ENCODE results near the gene HOXA11. TPM values are rescaled to one million over a fixed set of nuclear protein-coding genes. Genes with fewer than 3 reads are reported as not detected.

HOXA11 gene
- total RNA-seq, 2 experiments from 2014 or later, result not detected

GRCh38 chr7:27164367-27165088 lies 20.5 kb downstream of the HOXA11 start:
- Mint-ChIP-seq H3K4me1 (peaks cover 19% of the 10 kb centered on the region), H3K9me3 (no peaks in the 10 kb centered on the region), H3K27ac (no peak overlapping the region), H3K4me3 (peak overlapping the region; percentile 24), H3K27me3 (peaks cover 82% of the 10 kb centered on the region), H3K36me3 (ENCODE audit: low read depth) (no peaks in the 10 kb centered on the region)
- ChIA-PET CTCF (no interaction called here), POLR2A (no interaction called here)
- no peak for DNase-seq

GRCh38 chr7:27164045-27164366 lies 21.0 kb downstream of the HOXA11 start:
- ChIA-PET POLR2A (no interaction called here), CTCF (no interaction called here)
- Mint-ChIP-seq H3K9me3 (no peaks in the 10 kb centered on the region), H3K4me1 (peaks cover 19% of the 10 kb centered on the region), H3K27ac (no peak overlapping the region), H3K27me3 (peaks cover 85% of the 10 kb centered on the region), H3K4me3 (no peak overlapping the region), H3K36me3 (ENCODE audit: low read depth) (no peaks in the 10 kb centered on the region)
- DNase-seq, result no peak

GRCh38 chr7:27163288-27164044 lies 21.6 kb downstream of the HOXA11 start:
- CTCF ChIA-PET, result interaction anchor here (0.6 to 1.6 kb wide), 5 partner anchors 13 to 311 kb away, joined by 3 to 7 read pairs (median 5); no protein-coding TSS in a partner anchor
- H3K27me3 Mint-ChIP-seq, result peaks cover 85% of the 10 kb centered on the region
- DNase-seq, result no peak
- POLR2A ChIA-PET, result interaction anchor here (1.2 kb wide), 1 partner anchor 31 kb away, joined by 3 read pairs; no protein-coding TSS in a partner anchor
- H3K4me3 Mint-ChIP-seq, result no peak overlapping the region
- no peaks in the 10 kb centered on the region for H3K36me3 Mint-ChIP-seq (ENCODE audit: low read depth)
- H3K9me3 Mint-ChIP-seq, result no peaks in the 10 kb centered on the region
- peaks cover 18% of the 10 kb centered on the region for H3K4me1 Mint-ChIP-seq
- H3K27ac Mint-ChIP-seq, result no peak overlapping the region

DNA sequence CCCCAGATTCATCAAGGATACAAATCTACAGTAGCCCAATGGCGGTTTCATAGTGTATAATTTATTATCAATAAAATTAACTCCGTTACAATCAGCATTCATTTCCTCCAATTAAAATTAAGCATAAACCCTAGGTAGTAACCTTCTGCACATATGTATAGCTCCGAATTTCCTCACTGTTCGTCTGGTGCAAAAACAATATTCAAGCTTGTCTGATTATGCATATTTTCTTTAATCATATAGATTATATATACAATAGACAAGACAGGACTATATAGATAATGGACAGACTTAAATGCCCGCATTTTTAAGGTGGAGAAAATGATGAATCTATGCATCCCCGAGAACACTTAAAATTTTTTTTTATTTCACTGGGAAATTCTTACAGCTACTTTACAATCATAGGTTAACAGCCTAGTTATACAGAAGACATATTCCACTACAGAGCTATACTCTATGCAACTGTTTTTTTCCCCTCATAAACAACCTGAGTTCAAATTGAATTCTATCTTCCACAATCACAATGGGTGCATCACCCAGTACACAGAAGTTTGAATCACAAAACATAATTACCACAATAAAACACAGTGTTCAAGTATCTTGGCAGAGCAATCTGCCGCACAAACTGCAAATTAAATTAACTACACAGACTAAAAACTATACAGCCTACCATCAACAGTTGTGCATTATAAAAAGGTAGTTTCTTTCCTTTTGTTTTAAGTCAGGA lies 22.3 kb downstream of the HOXA11 start:
- H3K27ac Mint-ChIP-seq, result no peak overlapping the region
- no peaks in the 10 kb centered on the region for H3K36me3 Mint-ChIP-seq (ENCODE audit: low read depth)
- DNase-seq, result no peak
- peaks cover 20% of the 10 kb centered on the region for H3K4me1 Mint-ChIP-seq
- CTCF ChIA-PET, result interaction anchor here (0.6 to 2.4 kb wide), 8 partner anchors 10 to 310 kb away, joined by 3 to 8 read pairs (median 4); no protein-coding TSS in a partner anchor
- peaks cover 85% of the 10 kb centered on the region for H3K27me3 Mint-ChIP-seq
- no peaks in the 10 kb centered on the region for H3K9me3 Mint-ChIP-seq
- H3K4me3 Mint-ChIP-seq, result no peak overlapping the region
- POLR2A ChIA-PET, result interaction anchor here (1.2 kb wide), 1 partner anchor 32 kb away, joined by 3 read pairs; no protein-coding TSS in a partner anchor

DNA sequence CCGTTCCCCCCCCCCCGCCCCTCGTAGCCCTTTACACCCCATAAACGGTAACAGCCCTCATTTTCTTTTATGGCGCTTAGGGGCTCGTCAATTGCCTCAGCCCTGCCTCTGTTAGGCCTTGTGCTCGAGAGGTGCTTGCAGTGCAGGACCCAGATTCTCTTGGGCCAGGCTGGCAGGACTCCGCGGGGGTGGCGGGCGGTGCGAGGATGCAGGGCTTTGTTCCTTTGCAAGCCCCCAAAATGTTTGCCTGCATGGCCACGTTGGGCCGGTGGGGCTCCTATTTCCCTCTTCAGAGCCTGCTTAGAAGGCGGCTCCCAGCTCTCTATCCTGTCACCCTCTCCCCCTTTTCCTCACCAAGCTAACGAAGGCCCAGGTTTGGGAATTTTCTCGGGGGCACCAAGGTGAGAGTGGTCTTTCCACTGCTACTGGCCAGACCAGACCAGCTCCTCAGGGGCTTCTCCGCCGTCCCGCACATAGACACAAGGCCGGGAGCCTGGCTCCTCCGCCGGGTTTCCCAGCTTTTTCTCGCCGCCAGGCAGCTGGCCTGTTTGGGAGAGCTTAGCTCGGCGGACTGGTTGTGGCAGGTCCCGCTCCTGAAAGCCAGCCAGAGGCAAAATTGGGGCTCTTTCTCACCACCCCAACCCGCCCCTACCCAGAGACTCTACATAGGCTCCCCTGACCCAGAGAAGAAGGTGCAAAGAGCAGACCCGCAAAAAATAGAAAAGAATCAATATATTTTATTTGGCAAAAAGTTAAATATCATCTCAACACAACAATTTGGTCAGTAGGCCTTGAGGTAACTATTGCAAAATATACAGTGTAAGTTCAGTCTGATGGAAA lies 23.1 kb downstream of the HOXA11 start:
- no peaks in the 10 kb centered on the region for H3K9me3 Mint-ChIP-seq
- no peaks in the 10 kb centered on the region for H3K36me3 Mint-ChIP-seq (ENCODE audit: low read depth)
- no peak overlapping the region for H3K27ac Mint-ChIP-seq
- no peak overlapping the region for H3K4me3 Mint-ChIP-seq
- no peak for DNase-seq
- CTCF ChIA-PET, result interaction anchor here (0.9 to 2.4 kb wide), 8 partner anchors 11 to 85 kb away, joined by 3 to 16 read pairs (median 5); no protein-coding TSS in a partner anchor
- H3K27me3 Mint-ChIP-seq, result peaks cover 85% of the 10 kb centered on the region
- peaks cover 19% of the 10 kb centered on the region for H3K4me1 Mint-ChIP-seq
- POLR2A ChIA-PET, result interaction anchor here (1.2 to 1.9 kb wide), 2 partner anchors 11 to 33 kb away, joined by 3 to 7 read pairs; no protein-coding TSS in a partner anchor

DNA sequence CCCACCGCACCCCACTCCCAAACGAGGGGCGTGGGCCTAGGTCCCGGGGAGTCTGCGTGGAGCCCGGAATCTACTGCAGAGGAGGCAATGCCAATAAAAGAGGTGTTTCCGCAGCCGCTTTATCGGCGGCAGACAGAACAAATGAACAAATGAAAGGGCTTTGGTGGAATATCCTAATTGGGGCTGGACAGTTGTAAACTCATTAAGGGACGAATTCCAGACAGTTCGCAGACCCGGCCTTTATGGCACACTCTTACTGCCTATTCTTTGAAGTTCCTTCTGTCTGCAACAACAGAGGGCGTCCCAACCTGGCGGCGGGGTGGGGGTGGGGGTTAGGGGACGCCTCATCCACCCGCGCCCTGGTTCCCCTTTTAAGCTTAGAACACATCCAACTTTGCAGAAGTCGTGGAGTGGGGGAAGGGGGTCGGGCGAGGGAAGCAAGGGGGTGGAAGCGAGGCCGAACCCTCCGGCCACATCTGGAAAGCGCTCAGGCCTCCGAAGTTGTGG lies 23.8 kb downstream of the HOXA11 start:
- CTCF ChIA-PET, result interaction anchor here (0.6 to 2.4 kb wide), 25 partner anchors 9 to 1299 kb away, joined by 3 to 16 read pairs (median 6); partner anchors contain the start of gene HOXA3
- Mint-ChIP-seq H3K4me3 (peak overlapping the region; percentile 53), H3K27ac (no peak overlapping the region), H3K4me1 (peaks cover 19% of the 10 kb centered on the region), H3K36me3 (ENCODE audit: low read depth) (no peaks in the 10 kb centered on the region), H3K27me3 (peaks cover 84% of the 10 kb centered on the region), H3K9me3 (no peaks in the 10 kb centered on the region)
- POLR2A ChIA-PET, result interaction anchor here (0.9 to 1.9 kb wide), 3 partner anchors 11 to 482 kb away, joined by 3 to 7 read pairs (median 3); no protein-coding TSS in a partner anchor
- DNase-seq, result no peak

DNA sequence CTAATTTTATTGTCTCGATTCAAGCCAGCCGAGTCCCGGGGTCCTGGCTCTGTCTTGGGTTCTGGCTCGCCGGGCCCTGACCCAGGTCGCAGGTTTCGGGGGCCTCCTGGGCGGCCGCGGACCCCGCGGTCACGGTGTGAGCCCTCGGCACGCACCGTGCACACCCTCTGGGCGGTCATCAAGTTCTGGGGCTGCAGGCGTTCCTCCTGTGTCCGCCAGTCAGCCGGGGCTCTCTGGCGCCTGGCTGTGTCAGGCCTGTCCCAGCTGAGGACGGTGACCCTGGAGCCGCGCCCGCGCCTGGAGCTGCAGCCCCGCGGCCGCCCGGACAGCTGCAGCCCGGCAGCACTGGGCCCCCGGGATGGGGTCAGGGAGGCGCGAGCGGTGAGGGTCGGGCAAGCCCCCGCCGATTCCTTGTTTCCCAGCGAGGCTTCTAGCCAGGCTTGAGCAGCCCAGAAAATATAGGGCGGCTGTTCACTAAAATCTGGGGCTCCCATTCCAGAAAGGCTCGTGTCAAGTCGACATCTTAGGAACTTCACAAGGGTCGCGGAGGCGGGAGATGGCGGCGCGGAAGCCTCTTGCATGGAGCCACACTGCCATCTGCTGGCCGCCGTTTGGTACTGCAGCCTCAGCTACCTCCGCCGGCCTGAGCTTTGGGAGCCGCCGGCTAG lies 24.4 kb downstream of the HOXA11 start:
- ChIA-PET CTCF (interaction anchor here (0.6 to 2.4 kb wide), 25 partner anchors 9 to 1298 kb away, joined by 3 to 16 read pairs (median 6); partner anchors contain the start of gene HOXA3), POLR2A (interaction anchor here (0.9 to 1.9 kb wide), 3 partner anchors 10 to 481 kb away, joined by 3 to 7 read pairs (median 3); no protein-coding TSS in a partner anchor)
- H3K4me3 Mint-ChIP-seq, result peak overlapping the region; percentile 53

DNA sequence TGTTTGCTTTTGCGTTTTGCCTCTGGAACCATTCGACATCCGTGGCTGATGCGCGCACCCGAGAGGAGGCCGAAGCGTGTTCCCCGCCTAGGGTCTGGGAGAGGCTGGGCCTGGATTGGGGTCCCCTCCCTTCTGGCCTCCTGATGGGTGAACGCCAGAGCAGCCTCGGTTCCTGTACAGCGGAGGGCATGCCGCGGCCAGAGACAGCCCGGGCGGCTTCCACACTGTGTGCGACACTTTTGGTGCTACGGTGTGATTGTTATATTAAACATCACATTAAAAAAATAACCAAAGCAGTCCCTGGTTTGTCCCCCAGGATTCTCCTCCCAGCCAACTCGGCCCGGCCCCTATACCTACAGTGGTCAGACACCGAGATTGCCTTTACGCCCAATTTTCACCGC lies 24.9 kb downstream of the HOXA11 start:
- H3K4me1 Mint-ChIP-seq, result peaks cover 20% of the 10 kb centered on the region
- CTCF ChIA-PET, result interaction anchor here (0.9 to 1.7 kb wide), 12 partner anchors 10 to 791 kb away, joined by 3 to 16 read pairs (median 7); no protein-coding TSS in a partner anchor
- no peak for DNase-seq
- peaks cover 3% of the 10 kb centered on the region for H3K36me3 Mint-ChIP-seq (ENCODE audit: low read depth)
- no peaks in the 10 kb centered on the region for H3K9me3 Mint-ChIP-seq
- peaks cover 86% of the 10 kb centered on the region for H3K27me3 Mint-ChIP-seq
- POLR2A ChIA-PET, result interaction anchor here (1.0 to 1.9 kb wide), 2 partner anchors 9 to 481 kb away, joined by 3 to 7 read pairs; no protein-coding TSS in a partner anchor
- no peak overlapping the region for H3K27ac Mint-ChIP-seq
- no peak overlapping the region for H3K4me3 Mint-ChIP-seq

More for the DNA sequence above, 24.4 kb downstream of the HOXA11 start:
- DNase-seq, result peak; percentile 79
- Mint-ChIP-seq H3K36me3 (ENCODE audit: low read depth) (no peaks in the 10 kb centered on the region), H3K27ac (no peak overlapping the region), H3K9me3 (no peaks in the 10 kb centered on the region), H3K4me1 (peaks cover 18% of the 10 kb centered on the region), H3K27me3 (peaks cover 84% of the 10 kb centered on the region)

- H3K4me1 Mint-ChIP-seq, result peaks cover 21% of the 10 kb centered on the region
- no peak overlapping the region for H3K27ac Mint-ChIP-seq
Observed at GRCh38 chr7:27159266-27160144, 25.5 kb downstream of the HOXA11 start.

DNA sequence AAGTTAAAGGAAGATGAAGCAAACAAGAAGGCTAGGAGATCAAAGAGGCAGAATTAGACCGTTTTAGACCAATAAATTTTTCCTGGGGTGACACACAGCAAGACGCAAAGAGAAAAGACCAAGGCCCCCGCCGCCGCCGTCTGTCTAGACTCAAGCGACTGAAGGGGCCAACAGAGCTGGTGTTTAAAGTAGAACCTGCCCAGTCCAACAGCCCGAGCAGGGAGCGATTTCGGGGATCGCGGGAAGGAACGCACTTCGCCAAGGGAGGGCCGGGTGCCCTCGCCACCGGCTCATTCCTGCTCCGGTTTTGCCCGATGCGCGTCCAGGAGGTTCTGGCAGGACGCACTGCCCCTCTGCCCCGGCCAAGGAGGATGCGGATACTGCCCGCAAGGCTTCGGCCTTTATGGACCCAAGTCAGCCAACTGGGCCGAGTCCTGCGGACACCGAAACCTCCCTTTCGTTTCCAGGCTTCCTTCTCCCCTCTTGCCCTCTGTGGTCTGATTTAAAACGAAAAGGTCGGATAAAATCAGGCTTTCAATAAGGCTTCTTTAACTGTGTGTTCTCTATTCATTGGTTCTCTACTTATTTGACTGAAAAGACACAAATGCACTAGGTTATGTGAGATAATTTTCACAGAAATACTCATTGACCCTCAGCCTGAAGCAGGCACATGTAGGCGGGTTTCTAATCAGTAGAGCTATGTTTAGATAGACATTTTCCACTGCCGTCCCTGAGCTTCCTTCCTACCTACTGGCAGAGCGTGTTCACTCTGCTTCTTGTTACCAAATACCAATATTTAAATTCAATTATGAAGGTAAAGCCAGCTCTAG lies 26.4 kb downstream of the HOXA11 start:
- no peak overlapping the region for H3K27ac Mint-ChIP-seq
- H3K4me1 Mint-ChIP-seq, result peaks cover 21% of the 10 kb centered on the region
- H3K27me3 Mint-ChIP-seq, result peaks cover 88% of the 10 kb centered on the region
- no peaks in the 10 kb centered on the region for H3K9me3 Mint-ChIP-seq
- ChIA-PET POLR2A (no interaction called here), CTCF (interaction anchor here (1.0 to 1.6 kb wide), 7 partner anchors 9 to 304 kb away, joined by 3 to 8 read pairs (median 4); no protein-coding TSS in a partner anchor)
- H3K4me3 Mint-ChIP-seq, result no peak overlapping the region
- peaks cover 3% of the 10 kb centered on the region for H3K36me3 Mint-ChIP-seq (ENCODE audit: low read depth)
- DNase-seq, result no peak

More at GRCh38 chr7:27159266-27160144, 25.5 kb downstream of the HOXA11 start:
- H3K9me3 Mint-ChIP-seq, result no peaks in the 10 kb centered on the region
- peaks cover 88% of the 10 kb centered on the region for H3K27me3 Mint-ChIP-seq
- no peak overlapping the region for H3K4me3 Mint-ChIP-seq
- CTCF ChIA-PET, result interaction anchor here (0.9 to 1.6 kb wide), 8 partner anchors 10 to 790 kb away, joined by 3 to 8 read pairs (median 4); no protein-coding TSS in a partner anchor
- DNase-seq, result no peak
- peaks cover 3% of the 10 kb centered on the region for H3K36me3 Mint-ChIP-seq (ENCODE audit: low read depth)
- POLR2A ChIA-PET, result no interaction called here
